Neutrophil (primary cell): ENCODE data around the gene TTLL12.

Source experiments
- H3K27ac ChIP-seq: fragments of 200-600 bp; sonication (generic); 2 replicates; pipeline ENCODE4 v1.5.1; 2016; ENCODE audit warnings: mild to moderate bottlenecking, moderate library complexity
- H3K27me3 ChIP-seq: fragments of 200-600 bp; sonication (generic); 2 replicates; pipeline ENCODE4 v1.6.0; 2016; ENCODE audit warnings: mild to moderate bottlenecking
- H3K36me3 ChIP-seq: fragments of 200-600 bp; sonication (generic); 2 replicates; pipeline ENCODE4 v1.5.1; 2017
- H3K4me1 ChIP-seq, 2 experiments: fragments of 200-600 bp in 1 of 2; sonication (generic) in 1 of 2; 1 replicate in 1 of 2; 2 replicates in 1 of 2; pipeline versions ENCODE4 v1.5.1 to v1.6.1; 2013 to 2016; ENCODE audit warnings: low read depth in 1 of 2, low read length in 1 of 2, mild to moderate bottlenecking in 1 of 2, moderate library complexity in 1 of 2; ENCODE audit not compliant: control insufficient read depth in 1 of 2, insufficient read depth in 1 of 2
- H3K4me3 ChIP-seq, 2 experiments: fragments of 200-600 bp in 1 of 2; sonication (generic) in 1 of 2; 1 replicate in 1 of 2; 2 replicates in 1 of 2; pipeline ENCODE4 v1.5.1; 2013 to 2016; ENCODE audit warnings: low read depth in 1 of 2, low read length in 1 of 2, mild to moderate bottlenecking in 1 of 2, moderate library complexity in 1 of 2
- H3K9me3 ChIP-seq: fragments of 200-600 bp; sonication (generic); 2 replicates; pipeline ENCODE4 v1.5.1; 2016
- CTCF ChIP-seq: fragments of 200-600 bp; sonication (generic); IDR thresholded peaks from 2 replicates; pipeline ENCODE4 v1.5.1; 2016; ENCODE audit warnings: antibody characterized with exemption

Gene TTLL12

GRCh38 chr22:43213051-43213450 is 26.1 kb upstream of the TTLL12 start:
- no peaks in the 10 kb centered on the region for H3K36me3 ChIP-seq
- H3K9me3 ChIP-seq = no peaks in the 10 kb centered on the region
- H3K4me3 ChIP-seq = no peak overlapping the region
- H3K4me1 ChIP-seq = no peaks in the 10 kb centered on the region
- H3K27ac ChIP-seq = no peak overlapping the region
- TF ChIP-seq CTCF = no peak
- H3K27me3 ChIP-seq = no peaks in the 10 kb centered on the region

GRCh38 chr22:43212434-43212952 is 25.6 kb upstream of the TTLL12 start:
- no peak overlapping the region for H3K4me3 ChIP-seq
- no peaks in the 10 kb centered on the region for H3K27me3 ChIP-seq
- no peaks in the 10 kb centered on the region for H3K9me3 ChIP-seq
- no peaks in the 10 kb centered on the region for H3K36me3 ChIP-seq
- no peak for TF ChIP-seq CTCF
- no peaks in the 10 kb centered on the region for H3K4me1 ChIP-seq
- no peak overlapping the region for H3K27ac ChIP-seq

GRCh38 chr22:43211941-43212433 is 25.1 kb upstream of the TTLL12 start:
- Histone ChIP-seq H3K4me1 (no peaks in the 10 kb centered on the region), H3K27me3 (peaks cover under 1% of the 10 kb centered on the region), H3K9me3 (no peaks in the 10 kb centered on the region), H3K4me3 (no peak overlapping the region), H3K36me3 (no peaks in the 10 kb centered on the region), H3K27ac (no peak overlapping the region)
- TF ChIP-seq CTCF = no peak

- no peak for TF ChIP-seq CTCF
- peaks cover 12% of the 10 kb centered on the region for H3K27me3 ChIP-seq
Measured at GRCh38 chr22:43210631-43211515, 23.9 kb upstream of the TTLL12 start.

GRCh38 chr22:43209971-43210370 is 23.0 kb upstream of the TTLL12 start:
- Histone ChIP-seq H3K9me3 (no peaks in the 10 kb centered on the region), H3K4me3 (no peak overlapping the region), H3K27me3 (peaks cover 12% of the 10 kb centered on the region), H3K4me1 (no peaks in the 10 kb centered on the region), H3K36me3 (no peaks in the 10 kb centered on the region), H3K27ac (no peak overlapping the region)
- TF ChIP-seq CTCF = no peak

More at GRCh38 chr22:43210631-43211515, 23.9 kb upstream of the TTLL12 start:
- H3K9me3 ChIP-seq = no peaks in the 10 kb centered on the region
- no peaks in the 10 kb centered on the region for H3K4me1 ChIP-seq
- H3K4me3 ChIP-seq = no peak overlapping the region
- no peak overlapping the region for H3K27ac ChIP-seq
- H3K36me3 ChIP-seq = no peaks in the 10 kb centered on the region
